C4-2B (cell line): ENCODE data around the gene CYREN.

Source experiments
- H3K27ac ChIP-seq: fragments of 450-650 bp; 2 replicates; pipeline ENCODE4 v1.5.1; 2017
- ZFX ChIP-seq: fragments of 450-650 bp; IDR thresholded peaks from 2 replicates; pipeline ENCODE4 v1.6.1; 2017
- TF ChIP-seq, protein P1 (sequence below): fragments of 450-650 bp; conservative IDR thresholded peaks from 2 replicates; pipeline ENCODE4 v1.5.1; 2017; ENCODE audit warnings: mild to moderate bottlenecking

CYREN gene

DNA sequence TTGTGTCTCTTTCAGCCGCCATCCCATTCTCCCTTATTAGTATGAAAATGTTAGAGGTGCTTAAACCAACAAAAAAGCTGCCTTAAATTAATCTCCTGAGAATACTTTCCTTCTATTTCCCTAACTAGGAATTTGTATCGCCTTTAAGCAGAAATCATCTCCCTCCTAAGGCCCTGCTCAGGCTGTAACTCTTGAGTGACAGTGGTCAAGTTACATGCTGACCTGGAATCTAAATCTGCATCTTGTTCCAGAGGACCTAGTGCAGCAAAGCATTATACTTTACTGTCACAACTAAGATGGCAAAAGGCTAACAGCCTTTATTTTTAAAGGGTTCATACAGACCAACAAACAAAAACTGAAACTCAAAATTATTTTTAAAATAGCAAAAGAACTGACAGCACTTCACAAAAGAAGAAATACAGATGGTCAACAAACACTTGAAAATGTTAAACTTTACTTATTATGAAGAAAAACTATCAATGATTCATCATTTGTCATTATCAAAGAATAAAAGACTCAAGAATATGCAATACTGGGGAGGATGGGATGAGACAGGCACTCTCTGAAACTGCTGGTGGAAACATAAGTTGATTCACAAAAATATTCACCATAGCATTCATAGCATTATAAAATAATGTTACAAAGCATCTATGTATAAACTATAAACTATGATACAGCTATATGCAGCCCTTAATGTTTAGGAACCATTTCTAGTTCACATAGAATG lies 11.0 kb downstream of the CYREN start:
- TF ChIP-seq, protein P1, sequence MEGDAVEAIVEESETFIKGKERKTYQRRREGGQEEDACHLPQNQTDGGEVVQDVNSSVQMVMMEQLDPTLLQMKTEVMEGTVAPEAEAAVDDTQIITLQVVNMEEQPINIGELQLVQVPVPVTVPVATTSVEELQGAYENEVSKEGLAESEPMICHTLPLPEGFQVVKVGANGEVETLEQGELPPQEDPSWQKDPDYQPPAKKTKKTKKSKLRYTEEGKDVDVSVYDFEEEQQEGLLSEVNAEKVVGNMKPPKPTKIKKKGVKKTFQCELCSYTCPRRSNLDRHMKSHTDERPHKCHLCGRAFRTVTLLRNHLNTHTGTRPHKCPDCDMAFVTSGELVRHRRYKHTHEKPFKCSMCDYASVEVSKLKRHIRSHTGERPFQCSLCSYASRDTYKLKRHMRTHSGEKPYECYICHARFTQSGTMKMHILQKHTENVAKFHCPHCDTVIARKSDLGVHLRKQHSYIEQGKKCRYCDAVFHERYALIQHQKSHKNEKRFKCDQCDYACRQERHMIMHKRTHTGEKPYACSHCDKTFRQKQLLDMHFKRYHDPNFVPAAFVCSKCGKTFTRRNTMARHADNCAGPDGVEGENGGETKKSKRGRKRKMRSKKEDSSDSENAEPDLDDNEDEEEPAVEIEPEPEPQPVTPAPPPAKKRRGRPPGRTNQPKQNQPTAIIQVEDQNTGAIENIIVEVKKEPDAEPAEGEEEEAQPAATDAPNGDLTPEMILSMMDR = no peak
- TF ChIP-seq ZFX = no peak
- no peak overlapping the region for H3K27ac ChIP-seq

DNA sequence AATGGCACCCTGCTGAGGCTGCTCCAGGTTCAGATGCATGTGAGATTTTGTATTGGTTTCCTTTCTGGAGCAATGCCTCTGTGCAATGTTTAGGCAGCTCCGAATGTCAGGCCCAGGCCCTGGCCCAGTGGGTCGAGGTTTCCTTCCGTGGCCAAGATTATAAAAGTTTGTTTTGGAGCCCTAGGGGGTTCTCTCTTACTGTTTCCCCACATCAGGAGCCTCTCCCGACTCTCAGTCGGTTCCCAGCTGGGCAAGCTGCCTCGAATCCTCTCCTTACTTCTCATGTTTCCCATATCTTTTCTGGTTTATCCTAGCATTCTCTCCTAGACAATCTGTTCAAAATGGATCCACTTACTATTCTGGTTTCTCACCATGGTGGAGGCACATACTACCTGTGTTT lies 11.6 kb downstream of the CYREN start:
- TF ChIP-seq, protein P1 = no peak
- TF ChIP-seq ZFX = no peak
- no peak overlapping the region for H3K27ac ChIP-seq

DNA sequence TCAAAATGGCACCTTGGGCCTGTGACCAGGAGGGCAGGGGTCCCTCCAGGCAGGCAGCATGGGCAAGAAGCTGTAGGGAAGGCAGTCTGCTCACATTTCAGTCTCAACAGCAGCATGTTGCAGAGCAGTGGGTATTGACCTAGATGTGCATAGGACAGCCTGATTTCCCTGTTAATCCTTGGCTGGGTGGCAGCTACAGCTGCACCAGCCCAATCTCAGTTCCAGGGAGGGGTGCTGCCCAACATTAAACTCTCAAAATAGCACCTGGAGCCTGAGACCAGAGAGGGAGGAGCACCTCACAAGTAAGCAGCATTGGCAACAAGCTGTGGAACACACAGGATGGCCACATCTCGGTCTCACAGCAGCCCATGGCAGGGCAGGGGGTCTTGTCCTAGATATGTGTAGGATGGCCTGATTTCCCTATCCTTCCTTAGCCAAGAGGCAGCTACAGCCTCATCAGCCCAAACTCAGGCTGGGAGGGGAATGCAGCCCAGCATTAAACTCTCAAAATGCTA lies 12.3 kb downstream of the CYREN start:
- TF ChIP-seq ZFX = no peak
- TF ChIP-seq, protein P1 = no peak
- no peak overlapping the region for H3K27ac ChIP-seq

DNA sequence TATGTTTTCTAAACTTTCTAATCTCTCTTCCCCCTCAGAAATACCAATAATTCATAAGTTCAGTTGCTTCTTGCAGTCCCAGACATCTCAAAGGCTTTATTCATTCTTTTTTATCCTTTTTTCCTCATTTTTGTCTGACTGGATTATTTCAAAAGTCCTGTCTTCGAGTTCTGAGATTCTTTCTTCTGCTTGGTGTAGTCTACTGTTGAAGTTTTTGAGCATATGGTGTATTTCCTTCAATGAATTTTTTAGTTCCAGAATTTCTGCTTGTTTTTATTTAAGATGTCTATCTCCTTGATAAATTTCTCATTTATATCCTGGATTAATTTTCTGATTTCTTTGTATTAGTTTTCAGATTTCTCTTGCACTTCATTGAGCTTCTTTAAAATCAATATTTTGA lies 14.2 kb downstream of the CYREN start:
- TF ChIP-seq ZFX = no peak
- TF ChIP-seq, protein P1 = no peak
- H3K27ac ChIP-seq = no peak overlapping the region

DNA sequence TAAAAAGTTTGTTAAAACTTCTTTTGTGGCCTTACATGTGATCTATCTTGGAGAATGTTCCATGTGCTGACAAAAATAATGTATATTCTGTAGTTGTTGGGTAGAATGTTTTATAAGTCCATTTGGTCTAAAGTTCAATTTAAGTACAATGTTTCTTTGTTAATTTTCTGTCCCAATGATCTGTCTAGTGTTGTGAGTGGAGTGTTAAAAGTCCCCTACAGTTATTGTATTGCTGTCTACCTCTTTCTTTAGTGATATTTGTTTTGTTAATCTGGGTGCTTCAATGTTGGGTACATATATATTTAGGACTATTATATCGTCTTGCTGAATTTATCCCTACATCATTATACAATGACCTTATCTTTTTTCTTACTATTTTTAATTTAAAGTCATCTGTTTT lies 15.8 kb downstream of the CYREN start:
- TF ChIP-seq ZFX = no peak
- TF ChIP-seq, protein P1 = no peak
- no peak overlapping the region for H3K27ac ChIP-seq

DNA sequence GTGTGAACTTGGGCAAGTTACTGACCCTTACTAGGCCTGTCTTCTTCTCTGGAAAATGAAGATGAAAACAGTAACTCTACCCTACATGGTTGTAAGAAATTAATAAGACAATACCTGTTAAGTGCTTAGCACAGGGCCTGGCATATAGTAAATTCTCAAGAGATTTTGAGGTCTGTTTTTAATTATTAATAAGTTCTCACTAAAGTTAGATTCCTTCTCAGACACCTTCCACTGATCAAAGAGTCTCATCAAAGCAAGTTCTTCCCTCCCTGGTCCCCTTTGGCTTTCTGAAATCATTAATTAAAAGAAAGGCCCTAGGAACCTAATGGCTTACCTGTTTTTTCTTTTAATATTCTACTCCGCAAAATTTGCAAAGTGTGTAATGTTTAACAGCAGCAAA lies 18.1 kb downstream of the CYREN start:
- TF ChIP-seq, protein P1 = no peak
- no peak for TF ChIP-seq ZFX
- H3K27ac ChIP-seq = no peak overlapping the region

DNA sequence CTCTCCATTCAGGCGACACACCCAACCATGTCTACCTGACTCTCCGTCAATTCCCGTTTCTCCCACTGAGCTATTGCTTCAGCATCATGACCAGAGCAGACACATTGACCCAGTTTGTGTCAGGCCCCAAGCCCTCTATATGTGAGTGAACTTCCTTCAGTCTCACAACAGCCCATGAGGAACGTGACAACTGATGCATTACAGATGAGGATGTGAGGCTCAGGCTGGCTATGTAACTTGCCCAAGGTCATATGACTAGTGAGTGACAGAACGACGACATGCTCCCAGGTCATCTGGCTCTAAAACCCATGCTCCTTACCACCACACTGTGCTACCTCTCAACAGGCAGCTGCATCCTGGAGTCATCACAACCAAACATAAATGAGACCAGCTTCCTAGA lies 19.0 kb downstream of the CYREN start:
- TF ChIP-seq, protein P1 = no peak
- TF ChIP-seq ZFX = no peak
- no peak overlapping the region for H3K27ac ChIP-seq
